GM12878 (cell line): ENCODE results near the gene EFCAB8. TPM values are rescaled to one million over a fixed set of nuclear protein-coding genes. Genes with fewer than 3 reads are reported as not detected.
A peak's percentile ranks its signal among the peaks of the same experiment; 100 is the strongest.

ENCODE experiments used
- ATAC-seq: fragments of 200-7000 bp; cut with Tn5 transposase; 3 replicates; pipeline ENCODE4 v1.9.1; 2020; ENCODE audit warnings: mild to moderate bottlenecking, moderate library complexity
- BruUV-seq: library from RNA; stranded (reverse); fragments of 400-500 nt; replicated peaks from 2 replicates; lab custom pipeline; 2021; lab: Mats Ljungman, UMichigan
- CTCF ChIA-PET: fragments of 300-600 bp; sonication (Branson Sonifier 250); formaldehyde crosslinking; extraction: SDS; loops from one replicate; lab custom pipeline; 2021; ENCODE audit warnings: inconsistent platforms; lab: Yijun Ruan, JAX
- POLR2A ChIA-PET: fragments of 350-600 bp; formaldehyde crosslinking; extraction: SDS; loops from one replicate; lab custom pipeline; 2021; ENCODE audit warnings: inconsistent platforms; lab: Charles Lee
- RAD21 ChIA-PET: fragments of 300-600 bp; sonication (Branson Sonifier 250); formaldehyde crosslinking; loops from one replicate; lab custom pipeline; 2023; ENCODE audit warnings: antibody characterized with exemption; ENCODE audit not compliant: unreplicated experiment; lab: Charles Lee
- SMC1A ChIA-PET: fragments of 300-600 bp; sonication (Branson Sonifier 250); formaldehyde crosslinking; loops from one replicate; lab custom pipeline; 2023; ENCODE audit not compliant: unreplicated experiment, uncharacterized antibody; lab: Charles Lee
- DNase-seq: peaks from one replicate; pipeline ENCODE4 v3.0.0-alpha.2; 2011; ENCODE audit warnings: low read depth, low spot score
- FAIRE-seq: peaks from 3 replicates; lab custom pipeline; 2011; peaks lifted over from hg19 to GRCh38; lab: Jason Lieb, UNC
- H2AFZ ChIP-seq: 2 replicates; pipeline ENCODE4 v1.6.0; 2011; ENCODE audit warnings: low read depth, low read length, control low read depth; ENCODE audit not compliant: control insufficient read depth
- H3K27ac ChIP-seq: 2 replicates; pipeline ENCODE4 v1.5.1; 2011; ENCODE audit warnings: control low read depth; ENCODE audit not compliant: control insufficient read depth, insufficient read depth
- H3K27me3 ChIP-seq, 2 experiments: replicated peaks in 1 of 2; 2 replicates each; pipeline versions ENCODE4 v1.6.0 to v1.6.1; 2011; ENCODE audit warnings: low read length in 1 of 2; ENCODE audit not compliant: control insufficient read depth in 2 of 2, insufficient read depth in 2 of 2
- H3K36me3 ChIP-seq, 2 experiments: 2 replicates each; pipeline ENCODE4 v1.5.1; 2011; ENCODE audit warnings: low read length in 1 of 2; ENCODE audit not compliant: control insufficient read depth in 2 of 2, insufficient read depth in 2 of 2
- H3K4me1 ChIP-seq: 2 replicates; pipeline ENCODE4 v1.6.1; 2011; ENCODE audit warnings: mild to moderate bottlenecking, low read length, moderate library complexity, mixed read lengths; ENCODE audit not compliant: control insufficient read depth, insufficient read depth
- H3K4me2 ChIP-seq: 2 replicates; pipeline ENCODE4 v1.6.0; 2011; ENCODE audit warnings: control low read depth; ENCODE audit not compliant: control insufficient read depth, insufficient read depth
- H3K4me3 ChIP-seq: fragments of 200-600 bp; sonication (generic); 2 replicates; pipeline ENCODE4 v1.5.1; 2016
- H3K79me2 ChIP-seq: 2 replicates; pipeline ENCODE4 v1.6.0; 2011; ENCODE audit warnings: low read length; ENCODE audit not compliant: control insufficient read depth, insufficient read depth
- H3K9ac ChIP-seq: 2 replicates; pipeline ENCODE4 v1.8.0; 2011; ENCODE audit warnings: low read length, control low read depth, mixed read lengths; ENCODE audit not compliant: control insufficient read depth, insufficient read depth
- H3K9me3 ChIP-seq: replicated peaks from 3 replicates; pipeline ENCODE4 v1.5.1; 2011; ENCODE audit warnings: mild to moderate bottlenecking, low read length; ENCODE audit not compliant: control insufficient read depth, insufficient read depth
- H4K20me1 ChIP-seq: 2 replicates; pipeline ENCODE4 v1.6.0; 2011; ENCODE audit not compliant: control insufficient read depth, insufficient read depth
- ELK1 ChIP-seq: IDR thresholded peaks from 2 replicates; pipeline ENCODE4 v1.6.1; 2012; ENCODE audit warnings: low read depth, low read length, improper control_type of control experiment
- MEF2B ChIP-seq: fragments of 450-650 bp; IDR thresholded peaks from 2 replicates; pipeline ENCODE4 v1.6.1; 2018; ENCODE audit warnings: mild to moderate bottlenecking, moderate library complexity; ENCODE audit not compliant: partially characterized antibody, poor library complexity, severe bottlenecking
- MXI1 ChIP-seq: fragments of 150-350 bp; IDR thresholded peaks from 2 replicates; pipeline ENCODE4 v1.6.1; 2011; ENCODE audit warnings: low read depth, mild to moderate bottlenecking, inconsistent platforms, low read length, improper control_type of control experiment
- MYB ChIP-seq: fragments of 150-350 bp; IDR thresholded peaks from 2 replicates; pipeline ENCODE4 v1.6.1; 2014; ENCODE audit warnings: mild to moderate bottlenecking, low read depth, low read length, borderline replicate concordance
- ZSCAN29 ChIP-seq: fragments of 450-650 bp; IDR thresholded peaks from 2 replicates; pipeline ENCODE4 v1.6.1; 2017; ENCODE audit warnings: mild to moderate bottlenecking, moderate library complexity
- WGBS: methylation state at CpG from one replicate; pipeline ENCODE4 v1.1.6; 2016; ENCODE audit warnings: low lambda C conversion rate; ENCODE audit not compliant: insufficient replicate concordance, insufficient coverage; ENCODE audit errors: missing lambda C conversion rate; 5-methylcytosine and 5-hydroxymethylcytosine counted together
- in situ Hi-C: fragments of 300-500 bp; cut with MboI; formaldehyde crosslinking; loops from 9 replicates; pipeline ENCODE4 v1.14.3; 2018; ENCODE audit warnings: mixed read lengths
- intact Hi-C: fragments of 100-400 bp; cut with micrococcal nuclease; formaldehyde crosslinking; loops from one replicate; pipeline ENCODE4 v1.14.2; 2022; ENCODE audit not compliant: unreplicated experiment
- polyA plus RNA-seq, 11 experiments: library from polyadenylated mRNA; depleted of rRNA in 4 of 11; unstranded in 6 of 11; stranded (reverse) in 5 of 11; fragments of >200 nt; fragmentation: Nextera tagmentation in 4 of 11; fragmentation: Illumina TruSeq in 1 of 11; extraction: Ambion mirVana in 4 of 11; extraction: Trizol in 1 of 11; gene quantifications; 1 replicate in 1 of 11; 2 replicates in 10 of 11; pipeline versions ENCODE4 v1.2.1 to v1.2.3, GENCODE V29; 2011 to 2016; ENCODE audit warnings: inconsistent platforms in 2 of 11, missing spikeins in 2 of 11, low read depth in 1 of 11
- total RNA-seq, 4 experiments: library from RNA; depleted of rRNA in 3 of 4; stranded (reverse); fragments of >200 nt in 3 of 4; fragmentation: Illumina TruSeq in 1 of 4; extraction: Trizol in 1 of 4; gene quantifications; 2 replicates each; pipeline versions ENCODE4 v1.2.1 to v1.2.3, GENCODE V29; 2013 to 2021

The EFCAB8 gene
- total and polyA plus RNA-seq, 10 of the 15 experiments (the other 5 are each of a cell fraction or from before 2014, with no cell fraction given): 0.04 to 0.18 (median 0.06) TPM; not detected in 4

- TF ChIP-seq ELK1 (no peak), MYB (no peak), ZSCAN29 (no peak)
- TF ChIP-seq, all 136 proteins: peak for 0
These were observed 132.7 kb downstream of the EFCAB8 start (continued) for GRCh38 chr20:32991383-32991782.

GRCh38 chr20:32991792-32992641, 133.3 kb downstream of the EFCAB8 start:
- ATAC-seq (no peak), FAIRE-seq (no peak), DNase-seq (no peak)
- ChIA-PET SMC1A (no interaction called here), RAD21 (no interaction called here), CTCF (no interaction called here), POLR2A (no interaction called here)
- H4K20me1 ChIP-seq: no peaks in the 10 kb centered on the region
- H3K9ac ChIP-seq: no peak overlapping the region
- H3K79me2 ChIP-seq: no peaks in the 10 kb centered on the region
- H3K4me3 ChIP-seq: no peak overlapping the region
- TF ChIP-seq MXI1 (no peak), MEF2B (peak; percentile 18)
- intact Hi-C loops (no loop called here), in situ Hi-C loops (no loop called here)
- no peak overlapping the region for H3K27ac ChIP-seq
- no peak overlapping the region for H3K4me2 ChIP-seq
- no peaks in the 10 kb centered on the region for H3K27me3 ChIP-seq
- no peaks in the 10 kb centered on the region for H3K9me3 ChIP-seq
- no peak overlapping the region for H2AFZ ChIP-seq
- H3K4me1 ChIP-seq: no peaks in the 10 kb centered on the region
- 55% methylated on average over 8 of the region's 8 CpGs for WGBS
- H3K36me3 ChIP-seq: no peaks in the 10 kb centered on the region
- BruUV-seq: no TSS peak
